CD4-positive, alpha-beta memory T cell (primary cell): Measurements from ENCODE around the gene PRDM16. TPM values are rescaled to one million over a fixed set of nuclear protein-coding genes. Genes with fewer than 3 reads are reported as not detected.

Source experiments
- CTCF ChIA-PET: fragments of 350-600 bp; sonication (Branson Sonifier 250); formaldehyde crosslinking; loops from one replicate; lab custom pipeline; 2021; ENCODE audit warnings: inconsistent platforms; ENCODE audit not compliant: partially characterized antibody; lab: Charles Lee
- POLR2A ChIA-PET: fragments of 350-600 bp; sonication (Branson Sonifier 250); formaldehyde crosslinking; loops from one replicate; lab custom pipeline; 2021; ENCODE audit not compliant: partially characterized antibody; lab: Charles Lee
- DNase-seq, 5 donors: peaks; one replicate each; pipeline versions ENCODE4 v3.0.0 to v3.0.0-alpha.2; 2020 to 2022; ENCODE audit warnings: mixed read lengths in 1 of 5
- H3K27ac ChIP-seq: one replicate; pipeline ENCODE4 v1.7.0; 2013; ENCODE audit warnings: low read depth, low read length
- H3K27me3 ChIP-seq: 2 replicates; pipeline ENCODE4 v1.7.0; 2013; ENCODE audit warnings: mild to moderate bottlenecking, low read length, moderate library complexity; ENCODE audit not compliant: insufficient read depth
- H3K36me3 ChIP-seq: 2 replicates; pipeline ENCODE4 v1.7.0; 2013; ENCODE audit warnings: mild to moderate bottlenecking, low read length, moderate library complexity; ENCODE audit not compliant: insufficient read depth
- H3K4me1 ChIP-seq: 2 replicates; pipeline ENCODE4 v1.7.0; 2013; ENCODE audit warnings: mild to moderate bottlenecking, low read length, moderate library complexity; ENCODE audit not compliant: insufficient read depth
- H3K4me3 ChIP-seq, 2 donors: one replicate each; pipeline ENCODE4 v1.7.0; 2013; ENCODE audit warnings: low read length in 2 of 2, mild to moderate bottlenecking in 1 of 2
- H3K9me3 ChIP-seq, 2 donors: one replicate each; pipeline ENCODE4 v1.7.0; 2013; ENCODE audit warnings: low read length in 2 of 2, control low read depth in 1 of 2; ENCODE audit not compliant: control insufficient read depth in 1 of 2
- H3K27ac Mint-ChIP-seq, 7 donors: one replicate each; pipeline ENCODE4 v1.8.0; 2020 to 2021; ENCODE audit warnings: mixed read lengths in 7 of 7, mild to moderate bottlenecking in 6 of 7, inconsistent platforms in 3 of 7, moderate library complexity in 3 of 7
- H3K27me3 Mint-ChIP-seq, 2 donors: one replicate each; pipeline ENCODE4 v1.8.0; 2020 to 2021; ENCODE audit warnings: mixed read lengths in 2 of 2
- H3K36me3 Mint-ChIP-seq, 2 donors: one replicate each; pipeline ENCODE4 v1.8.0; 2020 to 2021; ENCODE audit warnings: mixed read lengths in 2 of 2, inconsistent platforms in 1 of 2, mild to moderate bottlenecking in 1 of 2
- H3K4me1 Mint-ChIP-seq, 4 donors: one replicate each; pipeline ENCODE4 v1.8.0; 2020 to 2021; ENCODE audit warnings: mixed read lengths in 4 of 4, mild to moderate bottlenecking in 1 of 4
- H3K4me3 Mint-ChIP-seq, 8 donors: one replicate each; pipeline ENCODE4 v1.8.0; 2020 to 2021; ENCODE audit warnings: mixed read lengths in 8 of 8, mild to moderate bottlenecking in 7 of 8, moderate library complexity in 6 of 8, inconsistent platforms in 3 of 8
- H3K9me3 Mint-ChIP-seq, 8 donors: one replicate each; pipeline ENCODE4 v1.8.0; 2020 to 2021; ENCODE audit warnings: mixed read lengths in 8 of 8, mild to moderate bottlenecking in 5 of 8, inconsistent platforms in 3 of 8, moderate library complexity in 1 of 8
- intact Hi-C: fragments of 100-400 bp; cut with micrococcal nuclease; formaldehyde crosslinking; loops from one replicate; pipeline ENCODE4 v1.15.1; 2023
- polyA plus RNA-seq, 2 donors: library from polyadenylated mRNA; unstranded; fragments of 300-500 nt; fragmentation: Illumina TruSeq; gene quantifications; one replicate each; pipeline ENCODE4 v1.2.3, GENCODE V29; 2021
- total RNA-seq, 2 experiments: library from RNA; stranded (reverse); gene quantifications; one replicate each; pipeline ENCODE4 v1.2.3, GENCODE V29; 2021

PRDM16 gene
- total and polyA plus RNA-seq, 4 experiments from 2014 or later: not detected

DNA sequence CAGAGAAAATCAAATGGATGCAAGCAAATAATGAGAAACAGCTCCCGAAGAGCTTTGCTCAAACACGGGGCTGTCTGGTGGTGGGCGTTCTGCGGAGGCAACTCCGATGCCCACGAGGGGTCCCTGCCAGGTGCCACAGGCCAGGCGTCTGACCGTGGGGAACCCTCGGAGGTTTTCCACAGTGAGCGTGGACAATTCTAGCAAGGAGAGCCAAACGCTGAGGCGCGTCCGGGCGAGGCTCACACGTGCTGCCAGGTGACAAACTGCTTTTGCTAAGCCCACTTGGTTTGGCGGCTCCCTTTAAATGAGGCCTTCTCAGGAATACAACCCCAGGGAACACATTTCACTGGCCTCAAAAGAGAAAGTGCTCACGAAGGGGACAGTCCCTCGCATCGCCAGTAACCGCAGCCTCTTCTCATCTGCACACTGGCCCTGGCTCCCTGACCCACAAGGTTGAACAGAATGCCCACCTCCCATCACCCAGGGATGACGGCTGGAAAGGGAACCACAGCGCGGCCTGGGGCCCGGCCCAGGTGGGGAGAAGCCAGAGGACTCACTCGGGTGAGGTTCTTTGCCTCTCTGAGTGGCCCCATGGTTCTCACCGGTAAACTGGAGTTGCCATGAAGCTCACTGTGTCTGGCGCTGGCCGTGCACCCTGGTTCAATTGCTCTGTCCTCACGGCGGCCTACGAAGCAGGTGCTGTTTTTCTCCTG lies 97.4 kb downstream of the PRDM16 start:
- no peaks in the 10 kb centered on the region for H3K36me3 Mint-ChIP-seq
- peaks cover 0 to 4% (median 0%) of the 10 kb centered on the region in 4 donors for H3K4me1 Mint-ChIP-seq
- Histone ChIP-seq H3K9me3 (no peaks in the 10 kb centered on the region), H3K4me1 (no peaks in the 10 kb centered on the region), H3K27ac (no peak overlapping the region), H3K36me3 (no peaks in the 10 kb centered on the region), H3K27me3 (no peaks in the 10 kb centered on the region), H3K4me3 (no peak overlapping the region)
- POLR2A ChIA-PET: no interaction called here
- H3K9me3 Mint-ChIP-seq: peaks cover 0 to 1% (median 0%) of the 10 kb centered on the region in 8 donors
- H3K27me3 Mint-ChIP-seq: peaks cover 5 to 8% of the 10 kb centered on the region in 2 donors
- DNase-seq: no peak
- intact Hi-C loops: no loop called here
- CTCF ChIA-PET: no interaction called here
- no peak overlapping the region for H3K27ac Mint-ChIP-seq
- no peak overlapping the region for H3K4me3 Mint-ChIP-seq

DNA sequence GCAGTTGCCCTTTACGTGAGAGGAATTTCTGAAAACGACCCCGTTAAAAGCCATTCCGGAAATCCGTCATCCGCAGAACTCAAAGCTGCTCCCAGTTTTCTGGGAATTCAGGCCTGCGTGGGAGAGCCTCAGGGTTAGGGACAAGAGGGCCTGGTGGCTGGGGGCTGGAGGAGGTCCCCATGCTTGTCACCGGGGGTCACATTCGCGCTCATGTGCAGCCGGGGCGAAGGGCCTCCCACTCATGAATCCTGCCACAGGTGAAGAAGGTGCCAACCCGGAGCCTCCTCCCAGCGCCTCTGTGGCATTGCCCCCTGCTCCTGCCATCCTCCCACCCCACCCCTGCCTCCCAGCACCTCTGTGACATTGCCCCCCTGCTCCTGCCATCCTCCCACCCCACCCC lies 98.3 kb downstream of the PRDM16 start:
- Mint-ChIP-seq H3K27ac (no peak overlapping the region), H3K4me1 (peaks cover 0 to 3% (median 0%) of the 10 kb centered on the region in 4 donors), H3K9me3 (peaks cover 0 to 1% (median 0%) of the 10 kb centered on the region in 8 donors), H3K27me3 (peaks cover 5 to 12% of the 10 kb centered on the region in 2 donors), H3K36me3 (no peaks in the 10 kb centered on the region), H3K4me3 (no peak overlapping the region)
- no peak overlapping the region for H3K4me3 ChIP-seq
- no peaks in the 10 kb centered on the region for H3K9me3 ChIP-seq
- no peaks in the 10 kb centered on the region for H3K27me3 ChIP-seq
- POLR2A ChIA-PET: no interaction called here
- CTCF ChIA-PET: no interaction called here
- no peak overlapping the region for H3K27ac ChIP-seq
- intact Hi-C loops: no loop called here
- no peaks in the 10 kb centered on the region for H3K36me3 ChIP-seq
- DNase-seq: no peak
- H3K4me1 ChIP-seq: no peaks in the 10 kb centered on the region

DNA sequence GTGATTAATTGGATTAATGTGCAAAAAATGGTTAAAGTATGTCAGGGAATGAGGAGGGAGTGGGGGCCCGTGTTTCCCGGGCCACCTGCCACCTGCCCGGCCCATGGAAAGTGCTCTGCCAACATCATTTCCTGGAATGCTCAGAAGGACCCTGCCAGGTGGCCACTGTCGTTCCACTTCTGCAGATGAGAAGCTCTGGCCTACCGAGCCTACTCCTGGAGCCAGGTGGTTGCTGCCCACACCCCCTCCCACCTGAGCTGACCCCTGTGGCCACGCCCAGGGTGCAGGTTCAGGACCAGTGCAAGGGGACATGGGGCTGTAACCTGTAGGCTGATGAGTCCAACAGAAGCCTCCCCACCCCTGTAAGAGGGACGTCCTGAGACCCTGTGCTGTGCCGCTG lies 99.7 kb downstream of the PRDM16 start:
- intact Hi-C loops: no loop called here
- Histone ChIP-seq H3K27ac (no peak overlapping the region), H3K36me3 (no peaks in the 10 kb centered on the region), H3K27me3 (no peaks in the 10 kb centered on the region), H3K9me3 (no peaks in the 10 kb centered on the region), H3K4me1 (no peaks in the 10 kb centered on the region), H3K4me3 (no peak overlapping the region)
- Mint-ChIP-seq H3K27me3 (peaks cover 12 to 19% of the 10 kb centered on the region in 2 donors), H3K27ac (no peak overlapping the region), H3K9me3 (peaks cover 0 to 1% (median 0%) of the 10 kb centered on the region in 8 donors), H3K4me1 (peaks cover 0 to 3% (median 0%) of the 10 kb centered on the region in 4 donors), H3K36me3 (no peaks in the 10 kb centered on the region), H3K4me3 (no peak overlapping the region)
- POLR2A ChIA-PET: no interaction called here
- CTCF ChIA-PET: no interaction called here
- DNase-seq: no peak

DNA sequence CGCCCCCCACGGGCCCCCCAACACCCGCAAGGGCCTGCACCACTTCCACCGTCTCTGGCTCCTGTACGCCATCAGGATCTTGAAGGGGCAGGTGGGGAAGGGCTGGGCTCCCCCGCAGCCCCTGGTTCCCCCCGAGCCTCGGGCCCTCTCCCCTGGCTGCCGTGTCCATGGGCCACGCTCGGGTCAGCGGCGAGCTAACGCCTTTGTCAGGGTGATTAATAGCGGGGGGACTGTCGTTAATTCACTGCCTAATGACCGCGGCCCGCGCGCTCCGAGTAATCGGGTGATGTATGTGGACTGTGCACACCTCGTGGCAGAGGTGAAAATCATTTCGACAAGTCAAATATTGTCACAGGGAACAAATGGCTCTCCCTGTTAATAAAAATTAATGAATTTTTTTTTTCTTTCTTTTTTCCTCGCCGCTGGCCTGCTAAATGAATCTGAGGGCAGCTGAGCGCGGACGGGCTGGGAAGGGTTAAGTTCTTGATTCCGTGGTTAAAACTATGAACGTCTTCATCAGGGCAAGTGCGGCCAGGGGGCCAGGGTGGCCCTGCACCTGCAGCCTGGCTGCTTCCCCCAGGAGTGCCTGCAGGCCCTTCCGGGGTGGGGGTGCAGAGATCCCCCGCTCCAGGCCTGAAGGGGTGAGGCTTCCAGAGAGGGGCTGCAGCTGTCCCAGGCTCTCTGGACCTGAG lies 100.8 kb downstream of the PRDM16 start:
- ChIA-PET POLR2A (no interaction called here), CTCF (no interaction called here)
- no peaks in the 10 kb centered on the region for H3K36me3 ChIP-seq
- intact Hi-C loops: no loop called here
- no peak overlapping the region for H3K27ac ChIP-seq
- Mint-ChIP-seq H3K4me1 (peaks cover 0 to 3% (median 0%) of the 10 kb centered on the region in 4 donors), H3K9me3 (no peaks in the 10 kb centered on the region), H3K27ac (no peak overlapping the region), H3K36me3 (no peaks in the 10 kb centered on the region), H3K27me3 (peaks cover 19 to 26% of the 10 kb centered on the region in 2 donors), H3K4me3 (no peak overlapping the region)
- DNase-seq: no peak
- no peaks in the 10 kb centered on the region for H3K9me3 ChIP-seq
- no peaks in the 10 kb centered on the region for H3K4me1 ChIP-seq
- H3K4me3 ChIP-seq: no peak overlapping the region
- no peaks in the 10 kb centered on the region for H3K27me3 ChIP-seq

DNA sequence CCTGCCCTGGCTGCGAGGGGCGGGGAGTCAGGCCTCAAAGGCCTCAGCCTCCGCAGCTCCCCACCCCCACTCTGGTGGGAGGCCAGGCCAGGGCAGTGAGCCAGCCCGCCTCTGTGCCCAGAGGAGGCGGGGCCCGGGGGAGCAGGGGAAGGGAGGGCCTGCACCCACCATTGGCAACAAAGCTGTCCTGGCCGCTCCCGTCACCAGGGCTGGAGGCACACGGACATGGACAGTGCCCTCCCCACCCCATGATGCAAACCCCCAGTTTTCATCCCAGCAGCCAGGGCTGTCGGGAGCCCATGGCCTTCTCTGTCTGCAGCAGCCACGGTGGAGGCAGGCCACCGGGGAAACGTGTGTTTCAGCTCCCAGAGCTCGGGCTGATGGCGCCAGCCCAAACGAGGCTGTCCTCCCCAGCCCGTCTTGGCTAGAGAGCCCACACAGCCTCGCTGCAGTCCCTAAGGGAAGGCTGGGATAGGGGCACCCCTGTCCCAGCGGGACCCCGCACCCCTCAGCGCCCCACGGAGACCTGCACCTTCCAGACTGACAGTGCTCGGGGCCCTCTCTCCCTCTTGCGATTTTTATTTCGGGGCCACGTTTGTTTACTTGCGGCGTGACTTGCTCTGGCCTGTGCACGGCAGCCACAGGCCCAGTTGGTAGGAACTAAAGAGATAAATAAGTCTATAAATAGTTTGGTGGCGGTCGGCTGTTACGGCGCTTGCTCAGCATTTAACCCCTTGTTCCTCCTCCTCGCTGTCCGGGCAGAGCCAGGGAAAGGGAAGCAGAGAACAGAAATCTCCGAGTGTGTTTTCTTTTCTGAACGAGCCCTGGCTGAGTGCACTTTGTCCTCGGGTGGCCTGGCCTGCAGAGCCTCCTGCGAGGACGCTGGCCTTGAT lies 101.8 kb downstream of the PRDM16 start:
- H3K27me3 Mint-ChIP-seq: peaks cover 21 to 26% of the 10 kb centered on the region in 2 donors
- no peak overlapping the region for H3K27ac Mint-ChIP-seq
- no peak overlapping the region for H3K4me3 Mint-ChIP-seq

DNA sequence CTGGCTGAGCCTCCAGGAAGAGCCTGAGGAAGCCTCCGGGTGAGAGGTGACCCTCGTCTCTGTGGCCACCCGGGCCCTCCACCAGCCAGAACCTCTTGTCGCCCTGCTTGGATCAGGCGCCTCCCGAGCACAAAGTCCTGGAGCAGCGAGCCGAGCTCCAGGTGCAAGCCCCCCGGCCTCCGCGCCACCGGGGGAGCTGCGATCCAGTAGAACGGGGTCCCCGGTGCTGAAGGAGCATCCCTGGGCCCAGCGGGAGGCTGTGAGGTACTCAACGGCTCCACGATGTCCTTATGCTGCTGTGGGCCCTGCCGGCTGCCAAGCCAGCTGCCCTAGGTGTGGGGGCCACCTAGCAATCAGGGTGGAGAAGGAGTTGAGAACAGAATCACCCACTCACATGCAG lies 102.8 kb downstream of the PRDM16 start:
- Histone ChIP-seq H3K4me3 (no peak overlapping the region), H3K27ac (no peak overlapping the region), H3K4me1 (no peaks in the 10 kb centered on the region), H3K9me3 (no peaks in the 10 kb centered on the region), H3K27me3 (no peaks in the 10 kb centered on the region), H3K36me3 (no peaks in the 10 kb centered on the region)
- DNase-seq: no peak
- Mint-ChIP-seq H3K27me3 (peaks cover 21 to 25% of the 10 kb centered on the region in 2 donors), H3K36me3 (no peaks in the 10 kb centered on the region), H3K27ac (no peak overlapping the region), H3K4me1 (peaks cover 0 to 3% (median 0%) of the 10 kb centered on the region in 4 donors), H3K9me3 (no peaks in the 10 kb centered on the region), H3K4me3 (no peak overlapping the region)
- intact Hi-C loops: no loop called here
- POLR2A ChIA-PET: no interaction called here
- CTCF ChIA-PET: no interaction called here

More for the DNA sequence above, 101.8 kb downstream of the PRDM16 start:
- Mint-ChIP-seq H3K4me1 (peaks cover 0 to 3% (median 0%) of the 10 kb centered on the region in 4 donors), H3K36me3 (no peaks in the 10 kb centered on the region), H3K9me3 (no peaks in the 10 kb centered on the region)
- no peak for DNase-seq
- intact Hi-C loops: no loop called here
- ChIA-PET CTCF (no interaction called here), POLR2A (no interaction called here)
- no peaks in the 10 kb centered on the region for H3K27me3 ChIP-seq
- H3K9me3 ChIP-seq: no peaks in the 10 kb centered on the region
- H3K4me1 ChIP-seq: no peaks in the 10 kb centered on the region
- no peaks in the 10 kb centered on the region for H3K36me3 ChIP-seq
- no peak overlapping the region for H3K4me3 ChIP-seq
- no peak overlapping the region for H3K27ac ChIP-seq
